VCaP (cell line): ENCODE measurements around the gene EIF3M.
A peak's percentile ranks its signal among the peaks of the same experiment; 100 is the strongest.

Experiments
- H3K27ac ChIP-seq: fragments of 450-650 bp; 2 replicates; pipeline ENCODE4 v1.5.1; 2017
- TF ChIP-seq, protein P1 (sequence below): fragments of 450-650 bp; conservative IDR thresholded peaks from 2 replicates; pipeline ENCODE4 v1.5.1; 2017; ENCODE audit warnings: mild to moderate bottlenecking, moderate library complexity

Gene EIF3M

DNA sequence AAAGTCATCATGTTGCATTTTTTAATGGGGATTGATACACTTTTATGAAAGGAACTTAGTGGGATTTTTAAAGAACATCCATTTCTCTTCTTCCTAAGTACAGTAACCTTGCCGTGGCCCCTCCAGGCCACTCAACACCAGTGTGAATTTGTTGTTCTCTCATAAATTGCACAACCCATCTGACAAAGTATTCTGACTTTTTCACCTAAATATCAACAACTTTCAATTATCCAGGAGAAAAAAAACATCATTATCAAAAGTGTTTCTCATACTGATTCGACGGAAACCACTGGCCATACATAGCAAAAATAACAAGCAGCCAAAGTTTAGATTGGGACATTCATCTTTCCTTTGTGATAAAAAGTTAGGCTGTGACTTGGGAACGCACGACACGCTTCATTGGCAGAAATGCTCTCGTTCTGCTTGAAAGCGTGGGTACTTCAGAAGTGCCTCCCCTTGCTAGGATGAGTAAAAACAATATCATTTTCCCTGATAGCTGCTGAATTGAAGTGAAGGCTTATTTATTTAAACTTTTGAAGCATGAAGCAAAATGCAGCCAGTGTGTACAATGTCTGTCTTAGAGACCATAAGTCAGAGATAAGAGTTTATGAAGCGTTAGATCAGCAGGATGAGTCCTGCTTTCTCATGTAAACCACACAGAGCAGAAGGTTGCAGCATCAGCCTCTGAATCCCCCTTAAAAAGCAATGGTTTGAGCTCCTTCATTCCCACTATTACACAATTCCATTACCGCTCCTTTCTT lies 20.6 kb upstream of the EIF3M start:
- H3K27ac ChIP-seq: no peak overlapping the region
- TF ChIP-seq, protein P1, sequence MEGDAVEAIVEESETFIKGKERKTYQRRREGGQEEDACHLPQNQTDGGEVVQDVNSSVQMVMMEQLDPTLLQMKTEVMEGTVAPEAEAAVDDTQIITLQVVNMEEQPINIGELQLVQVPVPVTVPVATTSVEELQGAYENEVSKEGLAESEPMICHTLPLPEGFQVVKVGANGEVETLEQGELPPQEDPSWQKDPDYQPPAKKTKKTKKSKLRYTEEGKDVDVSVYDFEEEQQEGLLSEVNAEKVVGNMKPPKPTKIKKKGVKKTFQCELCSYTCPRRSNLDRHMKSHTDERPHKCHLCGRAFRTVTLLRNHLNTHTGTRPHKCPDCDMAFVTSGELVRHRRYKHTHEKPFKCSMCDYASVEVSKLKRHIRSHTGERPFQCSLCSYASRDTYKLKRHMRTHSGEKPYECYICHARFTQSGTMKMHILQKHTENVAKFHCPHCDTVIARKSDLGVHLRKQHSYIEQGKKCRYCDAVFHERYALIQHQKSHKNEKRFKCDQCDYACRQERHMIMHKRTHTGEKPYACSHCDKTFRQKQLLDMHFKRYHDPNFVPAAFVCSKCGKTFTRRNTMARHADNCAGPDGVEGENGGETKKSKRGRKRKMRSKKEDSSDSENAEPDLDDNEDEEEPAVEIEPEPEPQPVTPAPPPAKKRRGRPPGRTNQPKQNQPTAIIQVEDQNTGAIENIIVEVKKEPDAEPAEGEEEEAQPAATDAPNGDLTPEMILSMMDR: no peak

DNA sequence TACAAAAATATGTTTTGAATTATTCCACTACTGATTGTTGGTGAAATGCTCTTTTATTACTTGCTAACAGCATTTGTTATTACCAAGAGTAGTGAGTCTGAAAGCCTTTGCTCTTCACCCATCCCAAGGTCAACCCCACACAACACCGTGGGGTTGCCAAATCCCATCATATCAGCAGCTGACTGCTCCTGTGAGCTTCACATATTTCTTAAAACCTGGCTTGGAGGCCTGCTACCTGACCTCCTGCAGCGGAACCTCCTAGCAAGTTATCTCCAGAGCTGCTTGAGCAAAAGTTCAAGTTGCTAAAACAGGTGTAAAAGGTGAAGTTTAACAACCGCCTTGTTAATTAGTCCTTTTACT lies 20.1 kb upstream of the EIF3M start:
- H3K27ac ChIP-seq: no peak overlapping the region
- TF ChIP-seq, protein P1: no peak

DNA sequence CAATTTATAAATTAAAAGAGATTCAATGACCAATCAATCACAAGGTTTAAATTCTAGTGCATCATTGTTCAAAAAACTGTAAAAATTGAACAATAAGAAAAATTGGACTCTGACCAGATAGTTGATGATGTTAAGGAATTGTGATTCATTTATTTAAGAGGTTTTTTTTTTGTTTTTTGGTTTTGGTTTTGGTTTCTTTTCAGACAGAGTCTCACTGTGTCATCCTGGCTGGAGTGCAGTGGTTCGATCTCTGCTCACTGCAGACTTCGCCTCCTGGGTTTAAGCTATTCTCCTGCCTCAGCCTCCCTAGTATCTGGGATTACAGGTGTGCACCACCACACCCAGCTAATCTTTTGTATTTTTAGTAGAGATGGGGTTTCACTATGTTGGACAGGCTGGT lies 17.1 kb upstream of the EIF3M start:
- H3K27ac ChIP-seq: no peak overlapping the region
- TF ChIP-seq, protein P1: no peak

DNA sequence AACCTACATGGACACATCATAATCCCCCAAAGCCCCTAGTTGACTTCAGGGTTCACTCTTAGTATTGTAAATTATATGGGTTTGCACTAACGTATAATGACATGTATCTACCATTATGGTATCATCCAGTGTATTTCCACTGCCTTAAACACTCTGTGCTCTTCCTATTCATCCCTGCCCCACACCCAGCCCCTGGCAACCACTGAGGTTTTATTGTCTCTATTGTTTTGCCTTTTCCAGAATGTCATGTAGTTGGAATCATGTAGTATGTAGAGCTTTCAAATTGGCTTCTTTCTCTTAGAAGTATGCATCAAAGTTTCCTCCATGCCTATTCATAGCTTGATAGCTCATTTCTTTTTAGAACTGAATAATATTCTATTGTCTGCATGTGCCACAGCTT lies 16.5 kb upstream of the EIF3M start:
- H3K27ac ChIP-seq: peak overlapping the region; percentile 9; the same call in 1 of the 2 replicates

DNA sequence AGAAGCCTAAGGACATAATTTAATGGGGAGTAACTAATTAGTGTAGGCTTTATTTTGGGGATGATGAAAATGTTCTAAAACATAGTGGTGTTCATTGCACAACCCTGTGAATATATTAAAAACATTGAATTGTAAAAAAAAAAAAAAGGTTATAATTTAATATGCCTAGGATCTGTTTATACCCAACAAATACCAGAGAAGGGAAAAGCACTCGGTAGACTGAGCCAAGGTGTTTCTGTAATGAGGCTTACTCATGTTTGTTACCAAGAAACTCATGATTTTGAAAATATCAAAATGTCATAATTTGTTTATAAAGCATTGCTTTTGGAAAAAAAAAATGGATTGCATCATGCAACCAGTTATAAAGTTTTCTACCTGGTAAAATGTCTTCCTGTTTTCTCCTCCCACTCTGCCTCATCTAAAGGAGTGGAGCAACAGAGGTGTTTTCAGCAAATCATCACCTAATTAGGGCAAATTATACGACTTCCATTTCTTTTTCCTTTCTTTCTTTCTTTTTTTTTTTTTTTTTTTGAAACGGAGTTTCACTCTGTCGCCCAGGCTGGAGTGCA lies 14.2 kb upstream of the EIF3M start:
- TF ChIP-seq, protein P1: no peak
- H3K27ac ChIP-seq: no peak overlapping the region

More for the DNA sequence above, 16.5 kb upstream of the EIF3M start:
- TF ChIP-seq, protein P1: no peak

DNA sequence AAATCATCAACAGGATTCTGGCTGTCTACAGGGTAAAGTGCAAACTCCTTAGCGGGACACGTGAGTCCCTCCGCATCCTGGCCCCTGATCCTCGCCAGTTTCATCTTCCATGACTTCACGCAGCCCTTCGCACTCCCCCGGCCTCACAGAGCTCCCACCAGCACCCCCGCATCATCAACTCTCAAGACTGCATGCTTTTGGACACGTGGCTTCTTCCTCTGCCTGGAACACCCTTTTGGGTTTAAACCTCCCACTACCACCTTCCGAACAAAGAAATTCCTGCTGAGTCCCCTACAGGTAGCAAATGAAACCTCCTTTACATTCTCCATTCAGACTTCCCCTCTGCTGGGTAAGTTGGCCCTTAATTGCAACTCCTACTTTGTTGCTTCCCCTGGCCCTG lies 12.6 kb upstream of the EIF3M start:
- no peak overlapping the region for H3K27ac ChIP-seq
- TF ChIP-seq, protein P1: no peak

DNA sequence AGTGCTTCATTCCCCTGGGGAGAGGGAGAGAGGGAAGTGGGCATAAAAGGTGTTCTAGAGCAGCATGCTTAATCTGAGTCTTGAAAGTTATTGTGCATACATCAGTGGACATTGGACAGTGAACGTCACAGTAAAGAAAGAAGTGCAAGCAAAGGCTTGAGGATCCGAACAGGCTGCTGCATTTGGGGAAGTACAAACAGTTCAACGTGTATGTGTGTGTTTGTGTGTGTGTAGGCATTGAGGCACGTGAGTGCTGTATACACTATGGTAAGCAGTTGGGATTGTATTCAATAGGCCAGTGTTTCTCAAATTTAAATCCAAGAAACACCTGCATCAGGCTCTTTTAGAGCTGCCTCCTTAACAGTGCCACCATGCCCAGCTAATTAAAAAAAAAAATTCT lies 10.4 kb upstream of the EIF3M start:
- no peak overlapping the region for H3K27ac ChIP-seq
- TF ChIP-seq, protein P1: no peak
